ENCODE measurements around the gene ZMYND8. TPM values are rescaled to one million over a fixed set of nuclear protein-coding genes. Genes with fewer than 3 reads are reported as not detected.

Gene ZMYND8
- total RNA-seq = 18.8 and 24.6 TPM in 2 replicates

GRCh38 chr20:47356526-47357295 is at the start of gene ZMYND8:
Gene ZMYND8 (minus strand): TSS chr20:47356699. CDS start chr20:47356670, 29 bp downstream.

Other genes with a start within 250 kb of the ZMYND8 start
- 18.8 and 21.5 TPM in 2 replicates for gene NCOA3, start 145.2 kb upstream of the ZMYND8 start, total RNA-seq

All from epithelial cell of alveolus of lung (primary cell).